Fibroblast of lung (primary cell): ENCODE data around the gene CLCF1. TPM values are rescaled to one million over a fixed set of nuclear protein-coding genes. Genes with fewer than 3 reads are reported as not detected.

ENCODE experiments used
- DNase-seq, 2 donors: peaks; one replicate each; pipeline versions ENCODE4 v3.0.0 to v3.0.0-alpha.2; 2010; ENCODE audit warnings: low read depth in 2 of 2
- H2AFZ ChIP-seq: 2 replicates; pipeline ENCODE4 v1.5.1; 2012; ENCODE audit warnings: low read length, control low read depth, inconsistent platforms
- H3K27ac ChIP-seq: 2 replicates; pipeline ENCODE4 v1.5.1; 2011; ENCODE audit warnings: low read length, control low read depth; ENCODE audit not compliant: insufficient read depth
- H3K27me3 ChIP-seq: 2 replicates; pipeline ENCODE4 v1.5.1; 2011; ENCODE audit warnings: mild to moderate bottlenecking, low read length; ENCODE audit not compliant: control insufficient read depth, insufficient read depth
- H3K36me3 ChIP-seq: 2 replicates; pipeline ENCODE4 v1.5.1; 2011; ENCODE audit warnings: low read length; ENCODE audit not compliant: control insufficient read depth, insufficient read depth
- H3K4me1 ChIP-seq: 2 replicates; pipeline ENCODE4 v1.5.1; 2011; ENCODE audit warnings: low read length; ENCODE audit not compliant: control insufficient read depth, insufficient read depth; ENCODE audit errors: extremely low read depth
- H3K4me2 ChIP-seq: 2 replicates; pipeline ENCODE4 v1.5.1; 2011; ENCODE audit warnings: low read length, control low read depth; ENCODE audit not compliant: insufficient read depth; ENCODE audit errors: extremely low read depth
- H3K4me3 ChIP-seq, 4 experiments: fragments of 200-600 bp in 1 of 4; sonication (generic) in 1 of 4; replicated peaks in 1 of 4; 2 replicates each; pipeline ENCODE4 v1.5.1; 2011 to 2016; ENCODE audit warnings: low read length in 4 of 4, low read depth in 3 of 4, mild to moderate bottlenecking in 3 of 4, control low read depth in 2 of 4, inconsistent platforms in 1 of 4, mixed read lengths in 1 of 4; ENCODE audit not compliant: insufficient read depth in 1 of 4; ENCODE audit errors: control extremely low read depth in 1 of 4
- H3K79me2 ChIP-seq: 2 replicates; pipeline ENCODE4 v1.5.1; 2012; ENCODE audit warnings: mild to moderate bottlenecking, low read length, inconsistent platforms; ENCODE audit not compliant: control insufficient read depth, insufficient read depth
- H3K9ac ChIP-seq: 2 replicates; pipeline ENCODE4 v1.5.1; 2011; ENCODE audit warnings: mild to moderate bottlenecking, low read length, control low read depth; ENCODE audit not compliant: insufficient read depth
- H3K9me3 ChIP-seq: 2 replicates; pipeline ENCODE4 v1.5.1; 2012; ENCODE audit warnings: low read depth, low read length; ENCODE audit not compliant: control insufficient read depth, insufficient read depth
- H4K20me1 ChIP-seq: 2 replicates; pipeline ENCODE4 v1.5.1; 2011; ENCODE audit warnings: low read length; ENCODE audit not compliant: control insufficient read depth, insufficient read depth; ENCODE audit errors: extremely low read depth
- EZH2 ChIP-seq: IDR thresholded peaks from 2 replicates; pipeline ENCODE4 v1.5.1; 2012; ENCODE audit warnings: low read length, control low read depth, mild to moderate bottlenecking; ENCODE audit errors: missing control alignments
- polyA plus RNA-seq, 2 donors: library from polyadenylated mRNA; depleted of rRNA in 1 of 2; stranded (reverse) in 1 of 2; unstranded in 1 of 2; fragments of >200 nt; gene quantifications; 2 replicates each; pipeline ENCODE4 v1.2.1, GENCODE V29; 2011 to 2012; ENCODE audit warnings: missing spikeins in 1 of 2
- total RNA-seq: library from RNA; depleted of rRNA; stranded (reverse); fragments of >200 nt; gene quantifications from 2 replicates; pipeline ENCODE4 v1.2.1, GENCODE V29; 2014
- TF ChIP-seq, protein P1 (sequence below), 2 donors: IDR thresholded peaks in 1 of 2; conservative IDR thresholded peaks in 1 of 2; 1 replicate in 1 of 2; 2 replicates in 1 of 2; pipeline ENCODE4 v1.5.1; 2011 to 2012; ENCODE audit warnings: low read length in 2 of 2, control low read depth in 1 of 2, inconsistent platforms in 1 of 2, low read depth in 1 of 2, mild to moderate bottlenecking in 1 of 2

The CLCF1 gene
- total and polyA plus RNA-seq, 2 donors (not counting 1 experiment from before 2014, with no cell fraction given) = 2.3 to 6.0 TPM

DNA sequence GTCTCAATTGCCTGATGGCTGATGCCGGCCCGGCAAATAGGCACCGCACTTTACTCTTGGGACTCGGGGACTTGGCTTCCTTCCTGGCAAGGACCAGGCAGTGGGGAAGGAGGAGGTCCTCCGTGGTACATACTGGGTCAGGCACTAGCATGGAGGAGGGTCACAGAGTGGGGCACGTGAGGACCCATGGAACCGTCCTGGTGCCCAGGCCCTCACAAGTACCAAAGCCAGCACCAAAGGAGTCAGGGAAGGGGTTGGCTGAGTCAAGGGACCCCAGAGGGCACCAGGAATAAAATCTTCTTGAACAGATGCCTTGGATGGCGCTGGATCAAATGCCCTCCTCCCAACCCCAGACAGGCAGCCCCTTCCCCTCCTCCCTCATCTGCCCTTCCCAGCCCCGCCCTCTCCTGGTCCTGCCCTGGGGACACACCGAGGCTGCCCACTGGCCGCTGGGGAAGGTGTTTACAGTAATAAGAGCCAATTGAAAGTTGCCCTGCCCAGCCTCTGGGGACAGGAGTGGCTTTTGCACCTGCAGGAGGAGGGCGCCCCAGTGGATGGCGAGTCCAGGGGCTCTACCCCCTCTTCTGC, 36.5 kb upstream of the CLCF1 start:
- no peaks in the 10 kb centered on the region for H3K4me1 ChIP-seq
- no peak overlapping the region for H3K4me2 ChIP-seq
- no peak overlapping the region for H2AFZ ChIP-seq
- H3K9me3 ChIP-seq = no peaks in the 10 kb centered on the region
- TF ChIP-seq EZH2 = no peak
- TF ChIP-seq, protein P1, sequence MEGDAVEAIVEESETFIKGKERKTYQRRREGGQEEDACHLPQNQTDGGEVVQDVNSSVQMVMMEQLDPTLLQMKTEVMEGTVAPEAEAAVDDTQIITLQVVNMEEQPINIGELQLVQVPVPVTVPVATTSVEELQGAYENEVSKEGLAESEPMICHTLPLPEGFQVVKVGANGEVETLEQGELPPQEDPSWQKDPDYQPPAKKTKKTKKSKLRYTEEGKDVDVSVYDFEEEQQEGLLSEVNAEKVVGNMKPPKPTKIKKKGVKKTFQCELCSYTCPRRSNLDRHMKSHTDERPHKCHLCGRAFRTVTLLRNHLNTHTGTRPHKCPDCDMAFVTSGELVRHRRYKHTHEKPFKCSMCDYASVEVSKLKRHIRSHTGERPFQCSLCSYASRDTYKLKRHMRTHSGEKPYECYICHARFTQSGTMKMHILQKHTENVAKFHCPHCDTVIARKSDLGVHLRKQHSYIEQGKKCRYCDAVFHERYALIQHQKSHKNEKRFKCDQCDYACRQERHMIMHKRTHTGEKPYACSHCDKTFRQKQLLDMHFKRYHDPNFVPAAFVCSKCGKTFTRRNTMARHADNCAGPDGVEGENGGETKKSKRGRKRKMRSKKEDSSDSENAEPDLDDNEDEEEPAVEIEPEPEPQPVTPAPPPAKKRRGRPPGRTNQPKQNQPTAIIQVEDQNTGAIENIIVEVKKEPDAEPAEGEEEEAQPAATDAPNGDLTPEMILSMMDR (conservative IDR thresholded peaks at IDR 0.05 in 1 of 2, IDR thresholded peaks at IDR 0.05 in 1 of 2; ENCODE audit: low read depth in 1 of 2, low read length in 2 of 2) = no peak
- no peak overlapping the region for H3K9ac ChIP-seq
- no peak overlapping the region for H3K4me3 ChIP-seq
- H3K36me3 ChIP-seq = no peaks in the 10 kb centered on the region
- H3K79me2 ChIP-seq = no peaks in the 10 kb centered on the region
- DNase-seq = no peak
- no peak overlapping the region for H3K27ac ChIP-seq
- peaks cover 28% of the 10 kb centered on the region for H3K27me3 ChIP-seq
- no peaks in the 10 kb centered on the region for H4K20me1 ChIP-seq

DNA sequence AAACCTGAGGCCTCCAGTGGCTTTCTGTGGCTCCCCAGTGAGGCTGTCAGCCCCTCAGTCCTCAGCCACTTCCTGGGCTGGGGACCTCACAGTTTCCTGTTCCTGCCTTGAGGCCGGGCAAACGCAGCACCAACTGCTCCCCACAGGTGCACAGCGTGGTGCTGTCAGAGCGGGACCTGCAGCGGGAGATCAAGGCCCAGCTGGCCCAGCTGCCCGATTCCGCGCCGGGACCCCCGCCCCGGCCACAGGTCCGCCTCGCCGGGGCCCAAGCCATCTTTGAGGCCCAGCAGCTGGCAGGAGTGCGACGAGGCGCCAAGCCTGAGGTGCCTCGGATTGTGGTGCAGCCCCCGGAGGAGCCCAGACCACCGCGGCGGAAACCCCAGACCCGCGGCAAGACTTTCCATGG, 35.9 kb upstream of the CLCF1 start:
- Histone ChIP-seq H3K27me3 (peaks cover 25% of the 10 kb centered on the region), H3K79me2 (no peaks in the 10 kb centered on the region), H3K4me2 (no peak overlapping the region), H3K4me1 (no peaks in the 10 kb centered on the region), H3K36me3 (no peaks in the 10 kb centered on the region), H2AFZ (no peak overlapping the region), H3K4me3 (no peak overlapping the region), H3K9me3 (no peaks in the 10 kb centered on the region), H4K20me1 (no peaks in the 10 kb centered on the region), H3K27ac (no peak overlapping the region), H3K9ac (no peak overlapping the region)
- no peak for TF ChIP-seq EZH2
- TF ChIP-seq, protein P1 (conservative IDR thresholded peaks at IDR 0.05 in 1 of 2, IDR thresholded peaks at IDR 0.05 in 1 of 2; ENCODE audit: low read depth in 1 of 2, low read length in 2 of 2) = no peak
- DNase-seq = no peak

- Histone ChIP-seq H3K4me1 (no peaks in the 10 kb centered on the region), H3K4me3 (no peak overlapping the region), H3K27me3 (peaks cover 25% of the 10 kb centered on the region), H2AFZ (no peak overlapping the region), H3K9me3 (no peaks in the 10 kb centered on the region), H3K36me3 (no peaks in the 10 kb centered on the region), H4K20me1 (no peaks in the 10 kb centered on the region), H3K79me2 (no peaks in the 10 kb centered on the region), H3K9ac (no peak overlapping the region), H3K4me2 (no peak overlapping the region), H3K27ac (no peak overlapping the region)
- DNase-seq = no peak
- no peak for TF ChIP-seq EZH2
- TF ChIP-seq, protein P1 (conservative IDR thresholded peaks at IDR 0.05 in 1 of 2, IDR thresholded peaks at IDR 0.05 in 1 of 2; ENCODE audit: low read depth in 1 of 2, low read length in 2 of 2) = no peak
Observed at GRCh38 chr11:67408437-67409200, 35.2 kb upstream of the CLCF1 start.
